ENCODE data around the gene ANK2. TPM values are rescaled to one million over a fixed set of nuclear protein-coding genes. Genes with fewer than 3 reads are reported as not detected.

The ANK2 gene
- total RNA-seq, 2 donors from 2014 or later: 1.0 to 5.4 TPM

- DNase-seq (ENCODE audit: low spot score in 2 of 2) (no peak), ATAC-seq (no peak)
Observed at GRCh38 chr4:113272523-113272922, 223.1 kb downstream of the ANK2 start.

DNA sequence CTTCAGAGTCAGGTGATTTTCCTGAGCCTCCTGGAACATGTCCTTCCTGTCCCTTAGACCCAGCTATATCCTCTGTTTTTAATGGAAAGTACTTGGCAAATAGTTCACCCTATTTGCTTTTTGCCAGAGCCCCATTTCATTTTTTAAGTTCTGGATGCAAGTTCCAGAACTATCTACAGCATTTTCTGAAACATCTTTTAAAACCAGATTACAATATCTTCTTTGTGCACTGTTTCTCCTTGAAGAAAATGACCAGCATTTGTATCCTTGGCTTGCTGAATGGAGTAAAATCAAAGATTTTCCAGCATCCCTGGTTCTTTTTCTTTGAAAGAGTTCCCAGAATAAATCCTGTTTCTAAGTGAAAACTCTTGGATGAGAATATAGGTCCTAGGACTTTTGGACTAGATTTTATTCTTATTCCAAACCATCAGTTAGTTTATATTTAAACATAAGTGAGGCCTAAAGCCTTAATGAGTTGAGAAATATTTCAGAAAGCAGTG, 224.3 kb downstream of the ANK2 start:
- no peak overlapping the region for H3K27ac Mint-ChIP-seq
- DNase-seq (ENCODE audit: low spot score in 2 of 2) (no peak), ATAC-seq (no peak)
- H3K9me3 Mint-ChIP-seq: no peaks in the 10 kb centered on the region
- no peaks in the 10 kb centered on the region for H3K36me3 Mint-ChIP-seq

More at GRCh38 chr4:113272523-113272922, 223.1 kb downstream of the ANK2 start:
- no peak overlapping the region for H3K27ac Mint-ChIP-seq
- no peaks in the 10 kb centered on the region for H3K36me3 Mint-ChIP-seq
- no peaks in the 10 kb centered on the region for H3K9me3 Mint-ChIP-seq

GRCh38 chr4:113276464-113277170, 227.2 kb downstream of the ANK2 start:
- H3K9me3 Mint-ChIP-seq: no peaks in the 10 kb centered on the region
- H3K27ac Mint-ChIP-seq: no peak overlapping the region
- ATAC-seq (no peak), DNase-seq (ENCODE audit: low spot score in 2 of 2) (no peak)
- no peaks in the 10 kb centered on the region for H3K36me3 Mint-ChIP-seq

- H3K36me3 Mint-ChIP-seq: no peaks in the 10 kb centered on the region
Observed at GRCh38 chr4:113278324-113278934, 229.0 kb downstream of the ANK2 start.

GRCh38 chr4:113285501-113285900, 236.0 kb downstream of the ANK2 start:
- Mint-ChIP-seq H3K27ac (no peak overlapping the region), H3K36me3 (no peaks in the 10 kb centered on the region), H3K9me3 (no peaks in the 10 kb centered on the region)
- ATAC-seq (no peak), DNase-seq (ENCODE audit: low spot score in 2 of 2) (no peak)

More at GRCh38 chr4:113278324-113278934, 229.0 kb downstream of the ANK2 start:
- DNase-seq (ENCODE audit: low spot score in 2 of 2) (peak; percentile 59 to 73), ATAC-seq (peak; percentile 91 to 94)
- no peaks in the 10 kb centered on the region for H3K9me3 Mint-ChIP-seq
- H3K27ac Mint-ChIP-seq: no peak overlapping the region

- Mint-ChIP-seq H3K27ac (no peak overlapping the region), H3K9me3 (no peaks in the 10 kb centered on the region), H3K36me3 (no peaks in the 10 kb centered on the region)
- DNase-seq (ENCODE audit: low spot score in 2 of 2) (no peak), ATAC-seq (no peak)
Observed at GRCh38 chr4:113288257-113288656, 238.8 kb downstream of the ANK2 start.

DNA sequence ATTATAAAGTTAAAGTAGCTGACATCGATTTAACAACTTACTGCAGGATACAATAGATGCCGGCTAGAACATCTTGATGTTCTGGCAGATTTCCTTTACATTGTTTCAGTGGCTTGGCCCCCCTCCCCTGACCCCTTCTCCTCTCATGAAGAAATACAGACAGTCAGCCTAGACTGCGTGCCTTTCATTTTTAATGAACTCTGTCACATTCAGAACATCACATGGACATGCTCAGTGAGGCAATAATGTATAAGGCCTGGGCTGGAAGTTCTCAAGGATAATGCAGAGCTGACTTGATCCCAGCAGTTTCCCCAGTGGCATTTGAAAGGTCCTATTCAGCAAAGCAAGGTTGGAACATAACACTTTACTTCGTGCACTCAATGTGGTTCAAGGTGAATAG, 239.2 kb downstream of the ANK2 start:
- Mint-ChIP-seq H3K27ac (no peak overlapping the region), H3K36me3 (no peaks in the 10 kb centered on the region), H3K9me3 (no peaks in the 10 kb centered on the region)
- ATAC-seq (no peak), DNase-seq (ENCODE audit: low spot score in 2 of 2) (no peak)

GRCh38 chr4:113289766-113290165, 240.3 kb downstream of the ANK2 start:
- Mint-ChIP-seq H3K27ac (no peak overlapping the region), H3K9me3 (no peaks in the 10 kb centered on the region), H3K36me3 (no peaks in the 10 kb centered on the region)
- no peak for ATAC-seq
- DNase-seq (ENCODE audit: low spot score in 2 of 2): no peak

DNA sequence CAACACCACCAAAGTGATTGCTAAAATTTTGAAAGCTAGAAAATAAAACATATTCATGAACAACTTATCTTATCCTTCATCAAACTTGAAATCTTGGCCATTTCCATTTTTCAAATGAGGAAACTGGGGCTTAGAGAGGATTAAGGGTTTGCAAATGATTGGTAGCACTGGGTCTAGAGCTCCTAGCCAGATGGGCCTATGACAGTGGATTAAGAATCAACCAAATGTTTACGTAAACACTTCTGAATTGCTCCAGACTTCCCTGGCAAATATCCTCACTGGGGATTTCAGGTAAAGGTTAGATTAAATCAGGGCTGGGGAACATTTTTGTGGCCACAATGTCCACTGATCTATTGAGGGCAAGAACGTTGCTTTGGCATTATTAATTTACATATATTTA, 241.2 kb downstream of the ANK2 start:
- no peaks in the 10 kb centered on the region for H3K36me3 Mint-ChIP-seq
- H3K9me3 Mint-ChIP-seq: no peaks in the 10 kb centered on the region

GRCh38 chr4:113292371-113293042, 243.1 kb downstream of the ANK2 start:
- H3K9me3 Mint-ChIP-seq: no peaks in the 10 kb centered on the region
- no peak for DNase-seq (ENCODE audit: low spot score in 2 of 2)
- no peaks in the 10 kb centered on the region for H3K36me3 Mint-ChIP-seq
- H3K27ac Mint-ChIP-seq: no peak overlapping the region
- no peak for ATAC-seq

More for the DNA sequence above, 241.2 kb downstream of the ANK2 start:
- no peak overlapping the region for H3K27ac Mint-ChIP-seq
- ATAC-seq (no peak), DNase-seq (ENCODE audit: low spot score in 2 of 2) (no peak)

GRCh38 chr4:113293043-113293560, 243.6 kb downstream of the ANK2 start:
- Mint-ChIP-seq H3K9me3 (no peaks in the 10 kb centered on the region), H3K36me3 (no peaks in the 10 kb centered on the region), H3K27ac (no peak overlapping the region)
- no peak for ATAC-seq
- no peak for DNase-seq (ENCODE audit: low spot score in 2 of 2)

- Mint-ChIP-seq H3K9me3 (no peaks in the 10 kb centered on the region), H3K36me3 (no peaks in the 10 kb centered on the region), H3K27ac (no peak overlapping the region)
- DNase-seq (ENCODE audit: low spot score in 2 of 2) (no peak), ATAC-seq (no peak)
Observed at GRCh38 chr4:113293674-113294073, 244.2 kb downstream of the ANK2 start.

GRCh38 chr4:113294908-113295307, 245.5 kb downstream of the ANK2 start:
- H3K36me3 Mint-ChIP-seq: no peaks in the 10 kb centered on the region
- no peak for DNase-seq (ENCODE audit: low spot score in 2 of 2)
- H3K9me3 Mint-ChIP-seq: no peaks in the 10 kb centered on the region
- no peak overlapping the region for H3K27ac Mint-ChIP-seq
- no peak for ATAC-seq

DNA sequence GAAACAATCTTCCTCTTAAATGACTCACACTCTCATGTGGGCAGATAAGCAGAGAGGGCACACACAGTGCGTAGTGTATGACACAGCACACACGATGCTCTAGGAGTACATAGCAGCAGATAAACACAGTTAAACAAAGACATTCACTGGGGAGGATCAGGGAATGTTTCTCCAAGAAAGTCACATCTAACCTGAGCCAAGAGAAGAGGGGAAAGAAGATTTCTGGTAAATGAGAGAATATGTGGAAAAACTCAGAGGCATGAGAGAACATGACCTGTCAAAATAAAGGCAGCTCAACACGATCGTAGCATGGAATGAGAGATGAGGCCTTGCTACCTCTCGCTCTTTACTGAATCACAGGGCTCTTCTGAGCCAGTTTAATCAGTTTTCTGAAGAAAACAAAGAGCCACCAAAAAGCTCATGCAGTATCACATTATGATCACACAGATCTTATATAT, 251.0 kb downstream of the ANK2 start:
- DNase-seq (ENCODE audit: low spot score in 2 of 2): no peak
- H3K9me3 Mint-ChIP-seq: no peaks in the 10 kb centered on the region
- ATAC-seq: peak; percentile 71 to 88
- H3K36me3 Mint-ChIP-seq: no peaks in the 10 kb centered on the region
- peak overlapping the region in 1 of 2 donors; percentile 2 for H3K27ac Mint-ChIP-seq

- no peaks in the 10 kb centered on the region for H3K36me3 Mint-ChIP-seq
- ATAC-seq (no peak), DNase-seq (ENCODE audit: low spot score in 2 of 2) (no peak)
- no peak overlapping the region for H3K27ac Mint-ChIP-seq
- H3K9me3 Mint-ChIP-seq: no peaks in the 10 kb centered on the region
Observed at GRCh38 chr4:113302051-113302450, 252.6 kb downstream of the ANK2 start.

DNA sequence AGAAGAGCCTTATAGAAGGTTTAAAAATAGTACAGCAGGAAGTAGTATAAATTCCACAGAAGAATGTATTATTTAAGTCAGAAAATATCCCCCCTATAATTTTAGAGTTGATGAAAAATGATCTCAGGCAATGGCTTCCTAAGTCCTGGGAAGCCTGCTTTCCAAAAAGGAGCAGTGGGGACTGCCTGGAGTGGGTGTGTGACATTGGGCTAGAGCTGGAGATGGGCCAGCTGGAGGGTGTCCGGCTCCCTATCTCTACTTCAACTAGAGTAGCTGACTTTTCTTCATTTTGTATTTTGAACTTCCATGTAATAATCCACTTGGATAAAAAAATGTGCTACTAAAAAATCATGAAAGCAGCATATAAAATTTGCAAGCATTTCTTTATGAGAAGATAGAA, 253.9 kb downstream of the ANK2 start:
- ATAC-seq (no peak), DNase-seq (ENCODE audit: low spot score in 2 of 2) (no peak)
- H3K9me3 Mint-ChIP-seq: no peaks in the 10 kb centered on the region
- H3K27ac Mint-ChIP-seq: no peak overlapping the region
- no peaks in the 10 kb centered on the region for H3K36me3 Mint-ChIP-seq

DNA sequence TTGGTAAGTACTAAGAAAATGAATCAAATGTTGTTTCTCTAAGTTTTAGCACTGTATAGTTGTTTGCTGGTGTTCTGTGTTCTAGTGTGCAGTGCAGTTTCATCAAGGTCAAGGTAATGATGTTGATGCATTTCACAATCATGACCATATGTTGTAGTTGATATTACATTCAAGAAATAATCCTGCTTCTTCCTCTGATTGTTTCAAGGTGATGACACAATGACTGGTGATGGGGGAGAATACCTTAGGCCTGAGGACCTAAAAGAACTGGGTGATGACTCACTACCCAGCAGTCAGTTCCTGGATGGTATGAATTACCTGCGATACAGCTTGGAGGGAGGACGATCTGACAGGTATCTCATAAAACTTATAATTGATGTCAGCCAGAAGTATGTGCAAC, 261.6 kb downstream of the ANK2 start:
- Mint-ChIP-seq H3K36me3 (no peaks in the 10 kb centered on the region), H3K27ac (no peak overlapping the region), H3K9me3 (no peaks in the 10 kb centered on the region)
- DNase-seq (ENCODE audit: low spot score in 2 of 2): no peak
- no peak for ATAC-seq
